Hematopoietic multipotent progenitor cell treated with erythropoietin and hydrocortisone succinate and interleukin-3 and kit ligand, for 17 days (in vitro differentiated cells): ENCODE results near the gene KRTAP1-4.
"Not testable (repeated sequence)": the region's sequence is repeated elsewhere in the genome, so short reads cannot be mapped to it uniquely, and the experiment has no call there.

Experiments used
- DNase-seq: peaks from one replicate; pipeline ENCODE4 v3.0.0-alpha.2; 2015; ENCODE audit warnings: low spot score

KRTAP1-4 gene

GRCh38 chr17:41046735-41047465 is 16.9 kb upstream of the KRTAP1-4 start, which contains the start of gene KRTAP2-1:
KRTAP2-1 (minus strand) TSS chr17:41047316; CDS start chr17:41047267, 49 bp downstream.
- DNase-seq, result not testable (repeated sequence)

- DNase-seq, result no peak
These were observed 13.0 kb upstream of the KRTAP1-4 start for GRCh38 chr17:41042953-41043352.

GRCh38 chr17:41040783-41041571 is 11.0 kb upstream of the KRTAP1-4 start, which contains the start of gene KRTAP1-1:
KRTAP1-1 (minus strand) TSS chr17:41041450; CDS start chr17:41041397, 53 bp downstream.
- DNase-seq, result not testable (repeated sequence)

- no peak for DNase-seq
These were observed 7.9 kb upstream of the KRTAP1-4 start for GRCh38 chr17:41037853-41038350.

GRCh38 chr17:41034346-41034935 is 4.4 kb upstream of the KRTAP1-4 start, which contains the start of gene KRTAP1-3:
KRTAP1-3 (minus strand) TSS chr17:41034874; CDS start chr17:41034821, 53 bp downstream.
- DNase-seq, result not testable (repeated sequence)

GRCh38 chr17:41026715-41027471 is 3.1 kb downstream of the KRTAP1-4 start, which contains the start of gene KRTAP1-5:
KRTAP1-5 (minus strand) TSS chr17:41027208; CDS start chr17:41027155, 53 bp downstream.
- no peak for DNase-seq

- DNase-seq, result no peak
These were observed 5.3 kb downstream of the KRTAP1-4 start for GRCh38 chr17:41024697-41025096.

- DNase-seq, result no peak
These were observed 9.7 kb downstream of the KRTAP1-4 start for GRCh38 chr17:41020336-41020735.

GRCh38 chr17:41019415-41019814 is 10.6 kb downstream of the KRTAP1-4 start:
- no peak for DNase-seq

- no peak for DNase-seq
These were observed 11.5 kb downstream of the KRTAP1-4 start for GRCh38 chr17:41018541-41018940.

GRCh38 chr17:41016578-41017215 is 13.3 kb downstream of the KRTAP1-4 start:
- DNase-seq, result no peak

- no peak for DNase-seq
These were observed 14.5 kb downstream of the KRTAP1-4 start for GRCh38 chr17:41015454-41015853.

GRCh38 chr17:41013606-41014005 is 16.4 kb downstream of the KRTAP1-4 start:
- no peak for DNase-seq

- DNase-seq, result no peak
These were observed 16.8 kb downstream of the KRTAP1-4 start for GRCh38 chr17:41013181-41013580.

- no peak for DNase-seq
These were observed 17.5 kb downstream of the KRTAP1-4 start for GRCh38 chr17:41012326-41013120.

GRCh38 chr17:41010441-41010840 is 19.6 kb downstream of the KRTAP1-4 start:
- DNase-seq, result no peak

GRCh38 chr17:41009936-41010335 is 20.1 kb downstream of the KRTAP1-4 start:
- DNase-seq, result no peak

GRCh38 chr17:41009301-41009760 is 20.7 kb downstream of the KRTAP1-4 start:
- DNase-seq, result no peak

- no peak for DNase-seq
These were observed 21.2 kb downstream of the KRTAP1-4 start, which contains the start of gene KRTAP3-1 for GRCh38 chr17:41008811-41009210. KRTAP3-1 (minus strand) TSS chr17:41009128; CDS start chr17:41009074, 54 bp downstream.

GRCh38 chr17:41004397-41004796 is 25.6 kb downstream of the KRTAP1-4 start:
- no peak for DNase-seq
